Measurements from ENCODE around the gene STARD3NL.

GRCh38 chr7:38187794-38188440 lies 9.9 kb downstream of the STARD3NL start:
- TF ChIP-seq CTCF (IDR thresholded peaks at IDR 0.05; ENCODE audit: borderline replicate concordance, extremely low read depth, low read length, poor library complexity, severe bottlenecking) (no peak), EZH2 (IDR thresholded peaks at IDR 0.05; ENCODE audit: borderline replicate concordance, low read depth, low read length, severe bottlenecking) (no peak)
